H9 (cell line): Measurements from ENCODE around the gene PIP5KL1. TPM values are rescaled to one million over a fixed set of nuclear protein-coding genes. Genes with fewer than 3 reads are reported as not detected.

Experiments
- DNase-seq: peaks from one replicate; pipeline ENCODE4 v3.0.0-alpha.2; 2017
- H2AFZ ChIP-seq: one replicate; pipeline ENCODE4 v1.6.1; 2013; ENCODE audit warnings: mild to moderate bottlenecking, low read length, control low read depth, moderate library complexity
- H2AK5ac ChIP-seq: 2 replicates; pipeline ENCODE4 v1.6.1; 2013; ENCODE audit warnings: low read length, control low read depth, mixed read lengths; ENCODE audit not compliant: insufficient read length
- H2BK120ac ChIP-seq: one replicate; pipeline ENCODE4 v1.6.1; 2013; ENCODE audit warnings: low read depth, mild to moderate bottlenecking, low read length, control low read depth, inconsistent platforms; ENCODE audit not compliant: poor library complexity, severe bottlenecking
- H2BK12ac ChIP-seq: 2 replicates; pipeline ENCODE4 v1.6.1; 2013; ENCODE audit warnings: low read length, control low read depth, mixed read lengths, low read depth; ENCODE audit not compliant: insufficient read length
- H2BK15ac ChIP-seq: 2 replicates; pipeline ENCODE4 v1.6.1; 2013; ENCODE audit warnings: low read depth, low read length, control low read depth
- H2BK20ac ChIP-seq: one replicate; pipeline ENCODE4 v1.6.1; 2013; ENCODE audit warnings: low read depth, mild to moderate bottlenecking, low read length, control low read depth, inconsistent platforms; ENCODE audit not compliant: poor library complexity, severe bottlenecking
- H2BK5ac ChIP-seq: 2 replicates; pipeline ENCODE4 v1.6.1; 2013; ENCODE audit warnings: low read length, control low read depth, mixed read lengths; ENCODE audit not compliant: insufficient read length
- H3K14ac ChIP-seq: 2 replicates; pipeline ENCODE4 v1.6.1; 2013; ENCODE audit warnings: low read length, control low read depth; ENCODE audit not compliant: insufficient read depth
- H3K18ac ChIP-seq: 2 replicates; pipeline ENCODE4 v1.6.1; 2013; ENCODE audit warnings: low read depth, mild to moderate bottlenecking, mixed read lengths, low read length, control low read depth; ENCODE audit not compliant: insufficient read length
- H3K23ac ChIP-seq: 2 replicates; pipeline ENCODE4 v1.6.1; 2013; ENCODE audit warnings: low read length, control low read depth, mixed read lengths, low read depth; ENCODE audit not compliant: insufficient read length
- H3K23me2 ChIP-seq: 2 replicates; pipeline ENCODE4 v1.6.1; 2013; ENCODE audit warnings: low read depth, mild to moderate bottlenecking, mixed read lengths, low read length, control low read depth; ENCODE audit not compliant: insufficient read length, poor library complexity, severe bottlenecking
- H3K27ac ChIP-seq: 2 replicates; pipeline ENCODE4 v1.5.1; 2013; ENCODE audit warnings: low read length, control low read depth, mixed read lengths, low read depth; ENCODE audit not compliant: insufficient read length
- H3K27me3 ChIP-seq: 2 replicates; pipeline ENCODE4 v1.6.1; 2013; ENCODE audit warnings: low read length, control low read depth, inconsistent platforms; ENCODE audit not compliant: insufficient read depth
- H3K4ac ChIP-seq: 2 replicates; pipeline ENCODE4 v1.6.1; 2013; ENCODE audit warnings: low read depth, mild to moderate bottlenecking, control low read depth, inconsistent platforms, low read length, moderate library complexity
- H3K4me1 ChIP-seq: 2 replicates; pipeline ENCODE4 v1.6.1; 2013; ENCODE audit warnings: low read length, control low read depth, inconsistent platforms; ENCODE audit not compliant: insufficient read depth
- H3K4me2 ChIP-seq: 2 replicates; pipeline ENCODE4 v1.6.1; 2013; ENCODE audit warnings: low read length, control low read depth, mixed read lengths; ENCODE audit not compliant: insufficient read length, insufficient read depth
- H3K56ac ChIP-seq: 2 replicates; pipeline ENCODE4 v1.6.1; 2013; ENCODE audit warnings: low read depth, mild to moderate bottlenecking, mixed read lengths, low read length, control low read depth; ENCODE audit not compliant: insufficient read length
- H3K79me1 ChIP-seq: 2 replicates; pipeline ENCODE4 v1.6.1; 2013; ENCODE audit warnings: low read depth, mild to moderate bottlenecking, moderate library complexity, low read length, control low read depth, inconsistent platforms; ENCODE audit not compliant: insufficient read depth, poor library complexity, severe bottlenecking
- H3K79me2 ChIP-seq: 2 replicates; pipeline ENCODE4 v1.6.1; 2013; ENCODE audit warnings: low read length, control low read depth, inconsistent platforms; ENCODE audit not compliant: insufficient read depth
- H3K9ac ChIP-seq: 2 replicates; pipeline ENCODE4 v1.6.1; 2013; ENCODE audit warnings: low read length, control low read depth, mixed read lengths; ENCODE audit not compliant: insufficient read length; ENCODE audit errors: extremely low read depth
- H3K9me3 ChIP-seq: one replicate; pipeline ENCODE4 v1.6.1; 2013; ENCODE audit warnings: low read depth, low read length, inconsistent platforms; ENCODE audit not compliant: control insufficient read depth
- H3T11ph ChIP-seq: one replicate; pipeline ENCODE4 v1.6.1; 2013; ENCODE audit warnings: mild to moderate bottlenecking, low read length, control low read depth, inconsistent platforms
- H4K20me1 ChIP-seq: one replicate; pipeline ENCODE4 v1.6.1; 2013; ENCODE audit not compliant: control insufficient read depth, insufficient read length, insufficient read depth
- H4K5ac ChIP-seq: 2 replicates; pipeline ENCODE4 v1.6.1; 2013; ENCODE audit warnings: low read depth, mild to moderate bottlenecking, mixed read lengths, low read length, control low read depth; ENCODE audit not compliant: insufficient read length
- H4K8ac ChIP-seq: replicated peaks from 2 replicates; pipeline ENCODE4 v1.6.1; 2013; ENCODE audit warnings: low read length, control low read depth, mixed read lengths, low read depth; ENCODE audit not compliant: insufficient read length
- H4K91ac ChIP-seq: 2 replicates; pipeline ENCODE4 v1.6.1; 2013; ENCODE audit warnings: low read depth, mild to moderate bottlenecking, moderate library complexity, mixed read lengths, low read length, control low read depth; ENCODE audit not compliant: insufficient read length
- H3K27ac Mint-ChIP-seq, 3 experiments: 2 replicates in 2 of 3; 3 replicates in 1 of 3; pipeline ENCODE4 v1.8.0; 2020 to 2021; ENCODE audit warnings: mixed read lengths in 3 of 3, mild to moderate bottlenecking in 1 of 3, moderate library complexity in 1 of 3
- H3K27me3 Mint-ChIP-seq: 2 replicates; pipeline ENCODE4 v1.8.0; 2021; ENCODE audit warnings: low read depth, mild to moderate bottlenecking, moderate library complexity, mixed read lengths
- H3K36me3 Mint-ChIP-seq, 3 experiments: 2 replicates in 2 of 3; 3 replicates in 1 of 3; pipeline ENCODE4 v1.8.0; 2020 to 2021; ENCODE audit warnings: low read depth in 3 of 3, mixed read lengths in 3 of 3; ENCODE audit not compliant: insufficient read depth in 1 of 3
- H3K4me1 Mint-ChIP-seq, 2 experiments: 2 replicates each; pipeline ENCODE4 v1.8.0; 2020; ENCODE audit warnings: mixed read lengths in 2 of 2
- H3K4me3 Mint-ChIP-seq, 2 experiments: 2 replicates in 1 of 2; 3 replicates in 1 of 2; pipeline ENCODE4 v1.8.0; 2020 to 2021; ENCODE audit warnings: mild to moderate bottlenecking in 2 of 2, mixed read lengths in 2 of 2, moderate library complexity in 1 of 2
- H3K9me3 Mint-ChIP-seq, 2 experiments: 2 replicates in 1 of 2; 3 replicates in 1 of 2; pipeline ENCODE4 v1.8.0; 2020; ENCODE audit warnings: mild to moderate bottlenecking in 2 of 2, mixed read lengths in 2 of 2, moderate library complexity in 1 of 2
- CTCF ChIP-seq: fragments of 200-600 bp; sonication (generic); conservative IDR thresholded peaks from 3 replicates; pipeline ENCODE4 v1.8.0; 2021; ENCODE audit warnings: antibody characterized with exemption, mild to moderate bottlenecking
- WGBS: extraction: QIAGEN DNeasy Blood & Tissue Kit; methylation state at CpG from one replicate; pipeline ENCODE4 v1.1.7; 2013; ENCODE audit warnings: missing lambda C conversion rate, low lambda C conversion rate, mixed read lengths; ENCODE audit not compliant: insufficient read length; ENCODE audit errors: extremely low coverage; 5-methylcytosine and 5-hydroxymethylcytosine counted together
- total RNA-seq: library from RNA; stranded (reverse); gene quantifications from 2 replicates; pipeline ENCODE4 v1.2.1, GENCODE V29; 2021

PIP5KL1 gene
- total RNA-seq, 1 experiment from 2014 or later = 11.6 TPM

- Histone ChIP-seq H4K91ac (no peak overlapping the region), H2BK120ac (no peak overlapping the region), H3K4me2 (no peak overlapping the region), H3K9ac (no peak overlapping the region), H2BK12ac (no peak overlapping the region), H2AFZ (no peak overlapping the region), H4K5ac (no peak overlapping the region), H3K9me3 (no peaks in the 10 kb centered on the region), H4K20me1 (peaks cover 3% of the 10 kb centered on the region), H3T11ph (no peak overlapping the region), H3K4ac (no peak overlapping the region), H3K27ac (no peak overlapping the region), H4K8ac (no peak overlapping the region), H2BK5ac (no peak overlapping the region), H3K23me2 (no peaks in the 10 kb centered on the region), H3K79me1 (peaks cover 5% of the 10 kb centered on the region), H3K56ac (no peak overlapping the region), H2AK5ac (no peak overlapping the region), H3K23ac (no peak overlapping the region), H3K79me2 (peaks cover 9% of the 10 kb centered on the region; the same call in 1 of the 2 replicates), H3K18ac (no peak overlapping the region), H3K4me1 (peaks cover 3% of the 10 kb centered on the region; the same call in 1 of the 2 replicates), H3K27me3 (no peaks in the 10 kb centered on the region), H3K14ac (no peak overlapping the region), H2BK15ac (no peak overlapping the region), H2BK20ac (no peak overlapping the region)
- Mint-ChIP-seq H3K4me3 (no peak overlapping the region), H3K27me3 (no peaks in the 10 kb centered on the region), H3K4me1 (peaks cover 46 to 53% of the 10 kb centered on the region in 2 experiments), H3K27ac (peak overlapping the region in 1 of 3 experiments; percentile 92; a peak in 1 of 7 replicates), H3K36me3 (peaks cover 0 to 9% (median 6%) of the 10 kb centered on the region in 3 experiments; a peak in 5 of 7 replicates), H3K9me3 (no peaks in the 10 kb centered on the region)
- DNase-seq = no peak
- TF ChIP-seq CTCF = no peak
- no CpG with 5 or more reads among the region's 4 CpGs for WGBS
Measured at GRCh38 chr9:127959398-127959797, 28.8 kb upstream of the PIP5KL1 start.
